H1 (cell line): ENCODE data around the gene KIF15. TPM values are rescaled to one million over a fixed set of nuclear protein-coding genes. Genes with fewer than 3 reads are reported as not detected.

Experiments used
- CTCF ChIA-PET: fragments of 300-600 bp; sonication (Branson Sonifier 250); formaldehyde crosslinking; loops from one replicate; lab custom pipeline; 2021; ENCODE audit not compliant: partially characterized antibody; lab: Charles Lee
- POLR2A ChIA-PET: fragments of 300-600 bp; sonication (Branson Sonifier 250); formaldehyde crosslinking; loops from one replicate; lab custom pipeline; 2021; ENCODE audit warnings: inconsistent platforms; ENCODE audit not compliant: partially characterized antibody; lab: Charles Lee
- DNase-seq, 2 experiments: peaks; one replicate each; pipeline versions ENCODE4 v3.0.0 to v3.0.0-alpha.2; 2010 to 2022; ENCODE audit warnings: low spot score in 2 of 2, low read depth in 1 of 2, mixed read lengths in 1 of 2
- FAIRE-seq: peaks from 2 replicates; lab custom pipeline; 2011; peaks lifted over from hg19 to GRCh38; lab: Jason Lieb, UNC
- H2AFZ ChIP-seq: 2 replicates; pipeline ENCODE4 v1.8.1; 2012; ENCODE audit warnings: low read length, inconsistent platforms
- H2AK5ac ChIP-seq: 2 replicates; pipeline ENCODE4 v1.6.1; 2013; ENCODE audit warnings: low read depth, low read length
- H2BK120ac ChIP-seq: replicated peaks from 2 replicates; pipeline ENCODE3; 2013; ENCODE audit warnings: low read depth, low read length, inconsistent platforms
- H2BK12ac ChIP-seq: 2 replicates; pipeline ENCODE4 v1.6.1; 2013; ENCODE audit warnings: low read depth, low read length
- H2BK15ac ChIP-seq: 2 replicates; pipeline ENCODE4 v1.6.1; 2013; ENCODE audit warnings: low read length
- H2BK20ac ChIP-seq: 2 replicates; pipeline ENCODE4 v1.6.1; 2013; ENCODE audit warnings: low read length
- H2BK5ac ChIP-seq: 2 replicates; pipeline ENCODE4 v1.6.1; 2013; ENCODE audit warnings: low read depth, low read length
- H3K14ac ChIP-seq: 2 replicates; pipeline ENCODE4 v1.6.1; 2013; ENCODE audit warnings: inconsistent platforms; ENCODE audit not compliant: insufficient read length
- H3K18ac ChIP-seq: 2 replicates; pipeline ENCODE4 v1.6.1; 2013; ENCODE audit warnings: low read length; ENCODE audit errors: extremely low read depth
- H3K23ac ChIP-seq: 2 replicates; pipeline ENCODE4 v1.6.1; 2013; ENCODE audit warnings: inconsistent platforms; ENCODE audit not compliant: insufficient read length
- H3K23me2 ChIP-seq: 2 replicates; pipeline ENCODE4 v1.6.1; 2013; ENCODE audit warnings: low read depth, low read length
- H3K27ac ChIP-seq: 2 replicates; pipeline ENCODE4 v1.6.1; 2011; ENCODE audit warnings: low read depth, low read length, inconsistent platforms
- H3K27me3 ChIP-seq, 4 experiments: replicated peaks in 1 of 4; 1 replicate in 1 of 4; 2 replicates in 3 of 4; pipeline versions ENCODE4 v1.6.1 to v1.8.1; 2011 to 2013; ENCODE audit warnings: low read length in 3 of 4, mild to moderate bottlenecking in 3 of 4, inconsistent platforms in 2 of 4, mixed read lengths in 2 of 4, moderate library complexity in 1 of 4; ENCODE audit not compliant: control insufficient read depth in 3 of 4, insufficient read depth in 3 of 4; ENCODE audit errors: extremely low read depth in 1 of 4
- H3K36me3 ChIP-seq, 4 experiments: 2 replicates each; pipeline versions ENCODE4 v1.6.1 to v1.8.1; 2011 to 2013; ENCODE audit warnings: mild to moderate bottlenecking in 4 of 4, low read length in 3 of 4, moderate library complexity in 2 of 4, control low read depth in 1 of 4, inconsistent platforms in 1 of 4; ENCODE audit not compliant: insufficient read depth in 4 of 4, control insufficient read depth in 2 of 4
- H3K4ac ChIP-seq: replicated peaks from 2 replicates; pipeline ENCODE3; 2013; ENCODE audit warnings: low read length, low read depth, mixed read lengths, inconsistent platforms; ENCODE audit not compliant: insufficient read length
- H3K4me1 ChIP-seq, 4 experiments: replicated peaks in 1 of 4; 1 replicate in 1 of 4; 2 replicates in 3 of 4; pipeline versions ENCODE4 v1.6.1 to v1.8.1; 2011 to 2013; ENCODE audit warnings: low read length in 3 of 4, inconsistent platforms in 2 of 4, mixed read lengths in 1 of 4; ENCODE audit not compliant: insufficient read depth in 4 of 4, control insufficient read depth in 3 of 4
- H3K4me2 ChIP-seq, 2 experiments: 2 replicates each; pipeline versions ENCODE4 v1.6.1 to v1.8.1; 2011 to 2013; ENCODE audit warnings: low read depth in 2 of 2, low read length in 2 of 2, control low read depth in 1 of 2, inconsistent platforms in 1 of 2, mild to moderate bottlenecking in 1 of 2; ENCODE audit not compliant: insufficient read depth in 1 of 2
- H3K4me3 ChIP-seq, 4 experiments: fragments of 200-600, 300-600 bp in 1 of 4; sonication (generic), shearing (Covaris generic), sonication (Bioruptor Twin) in 1 of 4; 2 replicates each; pipeline versions ENCODE4 v1.5.1 to v1.8.1; 2011 to 2016; ENCODE audit warnings: low read length in 4 of 4, low read depth in 3 of 4, control low read depth in 2 of 4, inconsistent platforms in 2 of 4, mild to moderate bottlenecking in 2 of 4, mixed read lengths in 1 of 4, moderate library complexity in 1 of 4; ENCODE audit not compliant: insufficient read depth in 2 of 4; ENCODE audit errors: extremely low read depth in 1 of 4
- H3K56ac ChIP-seq: replicated peaks from 2 replicates; pipeline ENCODE3; 2013; ENCODE audit warnings: low read depth, mild to moderate bottlenecking, mixed read lengths, low read length, inconsistent platforms; ENCODE audit not compliant: insufficient read length
- H3K79me1 ChIP-seq: 2 replicates; pipeline ENCODE4 v1.6.1; 2013; ENCODE audit warnings: low read depth, low read length, control low read depth
- H3K79me2 ChIP-seq, 2 experiments: 2 replicates each; pipeline versions ENCODE4 v1.6.1 to v1.8.1; 2012 to 2013; ENCODE audit warnings: low read length in 2 of 2, mild to moderate bottlenecking in 2 of 2, inconsistent platforms in 1 of 2; ENCODE audit not compliant: insufficient read depth in 2 of 2, control insufficient read depth in 1 of 2
- H3K9ac ChIP-seq, 4 experiments: replicated peaks in 1 of 4; 1 replicate in 1 of 4; 2 replicates in 3 of 4; pipeline versions ENCODE4 v1.6.1 to v1.8.1; 2011 to 2013; ENCODE audit warnings: low read depth in 3 of 4, low read length in 3 of 4, control low read depth in 2 of 4, mild to moderate bottlenecking in 2 of 4, moderate library complexity in 2 of 4, inconsistent platforms in 1 of 4; ENCODE audit errors: extremely low read depth in 1 of 4
- H3K9me3 ChIP-seq, 2 experiments: 2 replicates each; pipeline versions ENCODE4 v1.6.1 to v1.8.1; 2012 to 2013; ENCODE audit warnings: mild to moderate bottlenecking in 2 of 2, moderate library complexity in 2 of 2, control low read depth in 1 of 2, inconsistent platforms in 1 of 2, low read depth in 1 of 2, low read length in 1 of 2, mixed read lengths in 1 of 2; ENCODE audit not compliant: insufficient read depth in 2 of 2
- H4K20me1 ChIP-seq, 2 experiments: replicated peaks in 1 of 2; 2 replicates each; pipeline versions ENCODE3 to v1.8.1; 2011 to 2013; ENCODE audit warnings: inconsistent platforms in 2 of 2, low read length in 2 of 2, mild to moderate bottlenecking in 1 of 2; ENCODE audit not compliant: insufficient read depth in 2 of 2, control insufficient read depth in 1 of 2
- H4K5ac ChIP-seq: 2 replicates; pipeline ENCODE4 v1.6.1; 2013; ENCODE audit warnings: low read length, low read depth, mixed read lengths, inconsistent platforms; ENCODE audit not compliant: insufficient read length
- H4K8ac ChIP-seq: 2 replicates; pipeline ENCODE4 v1.8.0; 2013; ENCODE audit warnings: mild to moderate bottlenecking, moderate library complexity, low read length, inconsistent platforms; ENCODE audit not compliant: insufficient read depth; ENCODE audit errors: extremely low read depth
- H4K91ac ChIP-seq: replicated peaks from 2 replicates; pipeline ENCODE3; 2013; ENCODE audit warnings: low read length, mixed read lengths, inconsistent platforms; ENCODE audit not compliant: insufficient read length
- BRCA1 ChIP-seq: IDR thresholded peaks from 2 replicates; pipeline ENCODE4 v1.6.1; 2012; ENCODE audit warnings: low read depth, low read length, improper control_type of control experiment
- NRF1 ChIP-seq: IDR thresholded peaks from 2 replicates; pipeline ENCODE4 v1.6.1; 2011; ENCODE audit warnings: mild to moderate bottlenecking, low read depth, low read length, improper control_type of control experiment
- POLR2AphosphoS5 ChIP-seq: IDR thresholded peaks from 2 replicates; pipeline ENCODE4 v1.6.1; 2011; ENCODE audit warnings: low read depth, low read length
- RAD21 ChIP-seq, 2 experiments: IDR thresholded peaks in 1 of 2; conservative IDR thresholded peaks in 1 of 2; 2 replicates each; pipeline ENCODE4 v1.6.1; 2011; ENCODE audit warnings: low read depth in 2 of 2, low read length in 2 of 2, improper control_type of control experiment in 1 of 2, inconsistent platforms in 1 of 2, mild to moderate bottlenecking in 1 of 2, moderate library complexity in 1 of 2
- RFX5 ChIP-seq: IDR thresholded peaks from 2 replicates; pipeline ENCODE4 v1.6.1; 2011; ENCODE audit warnings: low read depth, low read length, improper control_type of control experiment, borderline replicate concordance
- RXRA ChIP-seq: IDR thresholded peaks from 2 replicates; pipeline ENCODE4 v1.6.1; 2011; ENCODE audit warnings: low read depth, mild to moderate bottlenecking, low read length, moderate library complexity; ENCODE audit not compliant: insufficient read depth
- SIN3A ChIP-seq, 2 experiments: IDR thresholded peaks in 1 of 2; conservative IDR thresholded peaks in 1 of 2; 2 replicates each; pipeline ENCODE4 v1.6.1; 2011 to 2012; ENCODE audit warnings: low read length in 2 of 2, improper control_type of control experiment in 1 of 2, low read depth in 1 of 2, mild to moderate bottlenecking in 1 of 2
- SIX5 ChIP-seq: IDR thresholded peaks from 2 replicates; pipeline ENCODE4 v1.6.1; 2011; ENCODE audit warnings: mild to moderate bottlenecking, low read depth, low read length
- SP2 ChIP-seq: IDR thresholded peaks from 2 replicates; pipeline ENCODE4 v1.6.1; 2012; ENCODE audit warnings: mild to moderate bottlenecking, low read length, inconsistent platforms
- SP4 ChIP-seq: IDR thresholded peaks from 2 replicates; pipeline ENCODE4 v1.6.1; 2012; ENCODE audit warnings: low read length, inconsistent platforms
- TBP ChIP-seq: IDR thresholded peaks from 2 replicates; pipeline ENCODE4 v1.6.1; 2011; ENCODE audit warnings: low read depth, low read length, improper control_type of control experiment
- whole genome bisulfite sequencing, 2 experiments: shearing (Covaris generic) in 1 of 2; methylation state at CpG; one replicate each; pipeline versions ENCODE4 v1.1.6 to v1.1.7; 2013 to 2015; ENCODE audit warnings: low lambda C conversion rate in 2 of 2, mixed read lengths in 2 of 2, inconsistent platforms in 1 of 2, low coverage in 1 of 2, missing lambda C conversion rate in 1 of 2; ENCODE audit not compliant: insufficient replicate concordance in 2 of 2, insufficient coverage in 1 of 2, insufficient read length in 1 of 2; ENCODE audit errors: extremely low coverage in 1 of 2, missing lambda C conversion rate in 1 of 2; 5-methylcytosine and 5-hydroxymethylcytosine counted together
- polyA plus RNA-seq, 7 experiments: library from polyadenylated mRNA; depleted of rRNA in 3 of 7; stranded (reverse) in 5 of 7; unstranded in 2 of 7; fragments of >200 nt in 5 of 7; fragments of 200-250 nt in 2 of 7; gene quantifications; 1 replicate in 5 of 7; 2 replicates in 1 of 7; 4 replicates in 1 of 7; pipeline versions ENCODE4 v1.2.1 to v1.2.3, GENCODE V29; 2011 to 2013; ENCODE audit warnings: missing spikeins in 2 of 7, mixed read lengths in 2 of 7
- total RNA-seq: library from RNA; stranded (reverse); fragmentation: NEBNext Ultra II Directional; extraction: Animal tissue kit (Norgen Biotek cat#: 25700); gene quantifications from 2 replicates; pipeline ENCODE4 v1.2.1, GENCODE V29; 2021
- TF ChIP-seq, protein P1 (sequence below), 3 experiments: IDR thresholded peaks; 1 replicate in 2 of 3; 2 replicates in 1 of 3; pipeline versions ENCODE4 v1.5.1 to v1.6.1; 2011; ENCODE audit warnings: low read length in 3 of 3, mild to moderate bottlenecking in 3 of 3, inconsistent platforms in 2 of 3, low read depth in 1 of 3, moderate library complexity in 1 of 3; ENCODE audit not compliant: insufficient read depth in 1 of 3; ENCODE audit errors: control extremely low read depth in 1 of 3

KIF15 gene
- total and polyA plus RNA-seq, 2 of the 8 experiments (the other 6 are each of a cell fraction or from before 2014, with no cell fraction given) = 4.2 to 25.5 TPM

DNA sequence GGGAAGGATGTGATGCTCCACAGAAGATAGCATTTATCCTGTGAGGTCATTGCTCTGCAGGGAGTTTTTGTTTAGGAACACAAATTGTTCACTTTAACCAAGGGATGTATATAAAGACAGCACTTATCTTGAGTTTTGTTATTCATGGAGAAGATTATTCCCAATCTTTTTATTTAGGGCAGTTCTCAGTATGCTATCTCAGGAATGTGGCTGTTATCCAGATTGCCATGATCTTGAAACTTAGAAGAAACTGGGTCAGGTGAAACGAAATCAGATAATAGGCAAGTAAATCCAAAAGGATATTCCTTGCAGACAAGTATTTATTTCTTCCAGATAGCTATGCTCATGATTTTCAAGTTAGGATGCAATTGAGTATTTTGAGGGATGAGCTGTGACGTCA, 80.8 kb downstream of the KIF15 start:
- Histone ChIP-seq H3K56ac (no peak overlapping the region), H3K36me3 (peaks cover 2 to 64% (median 36%) of the 10 kb centered on the region in 4 experiments; a peak in 7 of 8 replicates), H4K5ac (no peak overlapping the region), H3K4me2 (no peak overlapping the region), H3K4ac (no peak overlapping the region), H2BK12ac (no peak overlapping the region), H3K9me3 (no peaks in the 10 kb centered on the region), H3K27ac (no peak overlapping the region), H3K79me1 (no peaks in the 10 kb centered on the region), H3K27me3 (no peaks in the 10 kb centered on the region), H3K79me2 (no peaks in the 10 kb centered on the region), H3K23ac (no peak overlapping the region), H3K9ac (no peak overlapping the region), H4K20me1 (no peaks in the 10 kb centered on the region), H2BK20ac (no peak overlapping the region), H2BK5ac (no peak overlapping the region), H2BK120ac (no peak overlapping the region), H3K14ac (no peak overlapping the region), H4K8ac (no peak overlapping the region), H2AFZ (no peak overlapping the region), H2AK5ac (no peak overlapping the region), H3K18ac (no peak overlapping the region), H3K4me1 (no peaks in the 10 kb centered on the region), H2BK15ac (no peak overlapping the region), H4K91ac (no peak overlapping the region), H3K23me2 (no peaks in the 10 kb centered on the region), H3K4me3 (no peak overlapping the region)
- no peak for FAIRE-seq
- 88% methylated on average over 2 of the region's 2 CpGs; no CpG with 5 or more reads in 1 of the 2 experiments for WGBS, 2 experiments
- POLR2A ChIA-PET = interaction anchor here (0.6 to 1.6 kb wide), 2 partner anchors 81 to 157 kb away, joined by 3 to 5 read pairs; partner anchors contain the start of genes KIAA1143 and KIF15
- CTCF ChIA-PET = no interaction called here
- DNase-seq = no peak
- TF ChIP-seq SIX5 (no peak), RFX5 (no peak), SIN3A (conservative IDR thresholded peaks at IDR 0.05 in 1 of 2, IDR thresholded peaks at IDR 0.05 in 1 of 2; ENCODE audit: low read depth in 1 of 2, low read length in 2 of 2) (no peak), TBP (no peak), POLR2AphosphoS5 (no peak), BRCA1 (no peak), RXRA (no peak), SP2 (no peak), NRF1 (no peak), SP4 (no peak), RAD21 (IDR thresholded peaks at IDR 0.05 in 1 of 2, conservative IDR thresholded peaks at IDR 0.05 in 1 of 2; ENCODE audit: low read depth in 2 of 2, low read length in 2 of 2) (no peak)
- TF ChIP-seq, protein P1, sequence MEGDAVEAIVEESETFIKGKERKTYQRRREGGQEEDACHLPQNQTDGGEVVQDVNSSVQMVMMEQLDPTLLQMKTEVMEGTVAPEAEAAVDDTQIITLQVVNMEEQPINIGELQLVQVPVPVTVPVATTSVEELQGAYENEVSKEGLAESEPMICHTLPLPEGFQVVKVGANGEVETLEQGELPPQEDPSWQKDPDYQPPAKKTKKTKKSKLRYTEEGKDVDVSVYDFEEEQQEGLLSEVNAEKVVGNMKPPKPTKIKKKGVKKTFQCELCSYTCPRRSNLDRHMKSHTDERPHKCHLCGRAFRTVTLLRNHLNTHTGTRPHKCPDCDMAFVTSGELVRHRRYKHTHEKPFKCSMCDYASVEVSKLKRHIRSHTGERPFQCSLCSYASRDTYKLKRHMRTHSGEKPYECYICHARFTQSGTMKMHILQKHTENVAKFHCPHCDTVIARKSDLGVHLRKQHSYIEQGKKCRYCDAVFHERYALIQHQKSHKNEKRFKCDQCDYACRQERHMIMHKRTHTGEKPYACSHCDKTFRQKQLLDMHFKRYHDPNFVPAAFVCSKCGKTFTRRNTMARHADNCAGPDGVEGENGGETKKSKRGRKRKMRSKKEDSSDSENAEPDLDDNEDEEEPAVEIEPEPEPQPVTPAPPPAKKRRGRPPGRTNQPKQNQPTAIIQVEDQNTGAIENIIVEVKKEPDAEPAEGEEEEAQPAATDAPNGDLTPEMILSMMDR (IDR thresholded peaks at IDR 0.05; ENCODE audit: control extremely low read depth in 1 of 3, insufficient read depth in 1 of 3, low read depth in 1 of 3, low read length in 3 of 3) = no peak
